ENCODE results near the gene PRR14.

The PRR14 gene

GRCh38 chr16:30660424-30661261 lies 9.9 kb downstream of the PRR14 start:
- DNase-seq, result peak; percentile 83

- DNase-seq, result no peak
Observed at GRCh38 chr16:30662449-30662848, 11.7 kb downstream of the PRR14 start.

DNA sequence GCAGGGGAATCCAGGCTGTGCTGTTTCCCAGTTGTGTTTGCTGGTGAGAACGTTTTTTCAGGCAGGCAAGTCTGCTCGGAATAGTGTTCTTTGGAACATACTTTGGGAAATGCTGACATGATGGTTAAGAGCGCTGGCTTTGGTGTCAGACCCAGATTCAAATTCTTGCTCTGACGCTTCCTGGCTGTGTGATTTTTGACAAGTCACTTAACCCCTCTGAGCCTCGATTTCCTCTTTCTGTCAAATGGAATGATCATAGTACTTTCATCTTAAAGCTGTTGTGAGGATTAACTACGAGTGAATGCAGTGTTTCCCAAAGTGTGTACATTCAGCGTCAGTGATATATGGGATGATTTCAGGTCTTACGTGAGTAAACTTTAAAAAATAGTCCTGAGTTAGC lies 12.3 kb downstream of the PRR14 start:
- DNase-seq, result no peak

- no peak for DNase-seq
Observed at GRCh38 chr16:30663820-30664219, 13.1 kb downstream of the PRR14 start.

- DNase-seq, result no peak
Observed at GRCh38 chr16:30664616-30665109, 13.9 kb downstream of the PRR14 start.

DNA sequence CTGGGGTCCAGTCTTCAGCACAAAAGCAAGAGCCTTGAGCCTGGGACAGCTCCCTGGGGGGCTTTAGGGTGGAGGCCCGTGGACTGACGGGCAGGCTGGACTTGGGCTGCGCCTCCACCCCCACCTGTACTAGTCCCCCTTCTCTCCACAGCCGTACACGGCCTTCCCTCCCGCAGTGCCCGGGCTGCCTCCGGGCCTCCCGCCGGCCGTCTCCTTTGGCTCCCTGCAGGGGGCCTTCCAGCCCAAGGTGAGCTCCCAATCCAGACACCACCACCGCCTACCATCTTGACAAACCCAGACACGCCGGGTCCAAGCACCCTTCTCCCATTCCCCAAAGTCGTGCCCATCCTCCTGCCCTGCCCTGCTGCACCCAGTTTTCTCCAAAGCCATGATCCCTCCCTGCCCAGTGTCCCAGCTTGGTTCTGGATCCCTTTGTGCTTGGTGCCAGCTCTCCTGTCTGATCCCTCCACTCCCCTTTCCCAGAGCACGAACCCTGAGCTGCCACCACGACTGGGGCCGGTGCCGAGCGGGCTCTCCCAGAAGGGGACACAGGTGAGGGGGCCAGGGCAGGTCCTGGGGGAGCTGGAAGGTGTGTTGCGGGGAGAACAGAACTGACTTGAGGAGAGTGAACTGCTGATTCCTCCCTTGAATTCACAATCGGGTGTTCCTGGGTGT lies 14.5 kb downstream of the PRR14 start:
- no peak for DNase-seq

DNA sequence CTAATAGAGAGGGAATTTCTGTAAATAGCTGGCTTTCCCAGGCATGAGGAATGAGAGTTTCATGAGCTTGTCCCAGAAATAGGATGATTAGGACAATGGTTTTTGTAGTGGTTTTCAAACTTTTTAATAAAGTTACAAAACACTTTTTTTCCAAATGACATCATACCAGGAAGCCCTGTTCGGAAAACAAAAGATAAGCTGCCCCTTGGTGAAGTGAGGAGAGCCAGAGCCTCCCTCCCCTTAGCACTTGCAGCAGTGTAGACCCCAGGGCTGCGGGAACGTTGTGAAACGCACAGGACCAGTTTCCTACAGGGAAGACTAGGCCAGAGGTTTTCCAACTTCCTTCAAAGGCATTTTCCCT lies 15.1 kb downstream of the PRR14 start:
- no peak for DNase-seq

DNA sequence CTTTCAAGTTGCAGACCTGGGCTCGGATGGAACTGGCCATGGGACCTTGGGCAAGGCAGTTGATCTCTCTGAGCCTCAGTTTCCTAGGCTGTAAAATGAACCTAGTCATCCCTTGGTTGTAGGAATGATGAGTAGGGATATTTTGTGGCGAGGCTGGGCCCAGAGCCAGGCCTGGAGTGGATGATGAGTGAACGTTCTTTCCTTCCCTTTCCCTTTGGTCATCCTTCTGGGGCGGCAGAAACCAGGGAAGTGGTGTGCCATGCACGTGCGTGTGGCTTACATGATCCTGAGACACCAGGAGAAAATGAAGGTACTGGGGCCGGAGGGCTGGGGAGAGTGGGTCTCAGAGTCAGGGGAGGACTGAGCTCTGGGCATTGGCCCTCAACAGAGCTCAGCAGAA lies 15.9 kb downstream of the PRR14 start:
- no peak for DNase-seq

DNA sequence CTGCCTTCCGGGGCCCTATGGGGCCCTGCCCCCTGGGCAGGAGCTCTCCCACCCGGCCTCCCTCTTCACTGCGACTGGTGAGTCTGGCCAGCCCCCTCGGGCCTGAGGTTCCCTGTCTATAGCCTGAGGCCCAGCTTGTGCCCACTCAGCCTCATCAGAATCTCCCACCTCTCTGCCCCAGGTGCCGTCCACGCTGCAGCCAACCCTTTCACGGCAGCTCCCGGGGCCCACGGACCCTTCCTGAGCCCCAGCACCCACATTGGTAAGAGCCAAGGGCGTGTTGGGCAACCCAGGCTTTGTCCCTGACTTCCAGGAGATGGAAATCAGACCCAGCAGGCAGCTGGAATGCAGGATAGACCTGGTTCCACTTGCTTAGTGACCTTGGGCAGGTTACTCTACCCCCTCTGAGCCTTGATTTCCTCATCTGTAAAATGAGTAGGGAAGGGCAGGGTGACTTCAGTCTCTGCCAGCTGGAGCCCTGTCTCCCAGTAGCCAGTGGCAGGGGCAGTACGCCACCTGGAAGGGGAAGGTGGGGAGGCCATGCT lies 16.7 kb downstream of the PRR14 start:
- DNase-seq, result no peak

- no peak for DNase-seq
Observed at GRCh38 chr16:30668393-30668792, 17.6 kb downstream of the PRR14 start.

DNA sequence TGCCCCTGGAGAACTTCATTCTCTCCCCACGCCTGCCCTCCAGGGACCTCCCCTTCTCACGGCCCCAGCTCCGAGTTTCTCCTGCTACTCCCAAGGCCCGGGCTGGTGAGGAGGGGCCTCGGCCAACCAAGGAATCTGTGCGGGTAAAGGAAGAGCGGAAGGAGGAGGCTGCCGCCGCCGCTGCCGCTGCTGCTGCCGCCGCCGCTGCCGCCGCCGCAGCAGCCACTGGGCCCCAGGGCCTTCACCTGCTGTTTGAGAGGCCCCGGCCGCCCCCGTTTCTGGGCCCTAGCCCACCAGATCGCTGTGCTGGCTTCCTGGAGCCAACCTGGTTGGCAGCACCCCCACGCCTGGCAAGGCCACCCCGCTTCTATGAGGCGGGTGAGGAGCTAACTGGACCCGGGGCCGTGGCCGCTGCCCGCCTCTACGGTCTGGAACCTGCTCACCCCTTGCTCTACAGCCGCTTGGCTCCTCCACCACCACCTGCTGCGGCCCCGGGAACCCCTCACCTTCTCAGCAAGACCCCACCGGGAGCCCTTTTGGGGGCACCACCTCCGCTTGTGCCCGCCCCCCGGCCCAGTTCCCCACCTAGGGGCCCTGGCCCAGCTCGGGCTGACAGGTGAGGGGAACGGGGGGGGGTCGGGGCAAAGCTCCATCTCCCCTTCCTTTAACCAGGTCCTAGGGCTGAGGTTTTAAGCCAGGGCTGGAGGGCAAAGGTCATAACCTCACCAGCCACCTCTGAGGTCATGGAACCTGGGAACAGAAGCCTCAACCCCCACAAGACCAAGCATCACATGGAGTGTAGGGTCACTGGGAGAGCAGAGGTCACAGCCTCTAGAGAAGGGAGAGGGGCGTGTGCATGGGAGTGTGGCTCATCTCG lies 18.5 kb downstream of the PRR14 start:
- DNase-seq, result no peak

GRCh38 chr16:30669903-30670824 lies 19.4 kb downstream of the PRR14 start:
- no peak for DNase-seq

GRCh38 chr16:30675143-30675542 lies 24.4 kb downstream of the PRR14 start:
- DNase-seq, result no peak

- DNase-seq, result no peak
Observed at GRCh38 chr16:30677931-30678585, 27.3 kb downstream of the PRR14 start.

DNA sequence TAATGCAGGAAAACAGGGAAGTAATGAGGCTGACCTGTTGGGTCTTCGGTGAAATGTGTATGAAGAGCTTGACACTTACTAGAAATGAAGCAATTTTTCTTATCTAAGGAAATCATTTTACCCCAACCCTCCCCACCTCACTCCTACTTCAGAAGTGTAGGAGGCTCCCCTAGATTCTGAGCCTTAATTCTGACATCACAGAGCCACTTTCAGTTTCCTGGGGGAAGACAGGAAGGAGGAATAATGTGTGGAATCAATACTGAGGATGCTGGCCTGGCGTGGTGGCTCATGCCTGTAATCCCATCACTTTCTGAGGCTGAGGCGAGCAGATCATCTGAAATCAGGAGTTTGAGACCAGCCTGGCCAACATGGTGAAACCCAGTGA lies 27.8 kb downstream of the PRR14 start:
- DNase-seq, result no peak

- DNase-seq, result no peak
Observed at GRCh38 chr16:30680326-30680725, 29.6 kb downstream of the PRR14 start.

DNA sequence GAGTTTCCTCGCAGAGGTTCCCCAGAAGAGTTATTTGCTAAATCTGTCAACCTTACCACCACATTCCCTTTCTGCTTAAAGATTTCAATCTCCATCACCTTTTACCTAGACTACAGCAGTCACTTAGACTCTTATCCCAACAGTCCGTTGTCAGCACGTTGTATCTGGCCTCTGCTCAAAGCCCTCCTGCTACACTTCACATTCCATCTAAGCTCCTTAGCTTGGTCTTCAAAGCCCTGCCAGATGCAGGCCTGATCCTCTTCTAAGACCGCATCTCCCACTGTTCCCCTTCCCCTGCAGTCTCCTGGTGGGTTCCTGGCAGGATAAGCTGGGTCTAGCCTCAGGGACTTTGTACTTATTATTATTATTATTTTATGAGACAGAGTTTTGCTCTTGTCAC lies 37.9 kb downstream of the PRR14 start:
- no peak for DNase-seq

DNA sequence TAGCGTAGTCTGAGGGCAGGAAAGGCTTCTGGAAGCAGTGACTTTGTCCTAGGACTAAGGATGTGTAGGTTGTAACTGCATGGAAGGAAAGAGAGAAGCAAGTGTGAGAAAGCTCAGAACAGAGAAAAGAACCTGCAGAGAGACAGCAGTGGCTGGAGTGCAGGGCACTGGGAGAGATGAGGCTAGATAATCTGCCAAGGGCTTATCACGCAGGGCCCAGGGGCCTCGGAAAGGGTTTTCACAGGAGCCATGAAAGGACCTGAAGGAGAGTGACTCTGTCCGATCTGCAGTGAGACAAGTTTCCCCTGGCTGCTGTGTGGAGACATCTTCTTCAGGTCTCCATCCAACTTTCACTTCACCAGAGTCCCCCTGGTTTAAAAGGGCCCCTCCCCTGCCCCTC lies 41.1 kb downstream of the PRR14 start:
- DNase-seq, result no peak

DNA sequence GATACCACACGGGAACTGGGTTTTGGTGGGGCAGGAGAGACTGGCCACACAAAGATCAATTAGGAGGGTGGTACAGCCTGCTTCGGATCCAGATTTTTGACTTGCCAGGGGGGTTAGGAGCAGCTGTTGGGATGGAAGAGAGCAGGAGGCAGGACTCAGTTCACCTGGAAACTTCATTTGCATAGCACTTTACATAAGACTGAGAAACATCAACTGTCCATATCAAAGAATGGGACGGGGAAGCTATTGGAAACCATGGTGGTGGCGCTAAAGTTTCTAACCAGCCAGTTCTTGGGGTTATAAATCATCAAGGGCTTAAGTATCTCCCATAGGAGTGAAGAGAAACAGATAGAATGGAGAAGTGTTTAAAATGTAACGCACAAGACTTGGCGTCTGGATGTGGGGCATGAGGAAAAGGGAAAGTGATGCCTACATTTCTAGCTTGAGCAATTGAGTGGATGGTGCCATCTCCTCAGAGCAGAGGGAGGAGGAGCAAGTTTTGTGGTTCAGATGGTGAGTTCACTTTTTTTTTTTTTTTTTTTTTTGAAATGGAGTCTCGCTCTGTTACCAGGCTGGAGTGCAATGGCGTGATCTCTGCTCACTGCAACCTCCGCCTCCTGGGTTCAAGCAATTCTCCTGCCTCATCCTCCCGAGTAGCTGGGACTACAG lies 41.8 kb downstream of the PRR14 start:
- no peak for DNase-seq

- no peak for DNase-seq
Observed at GRCh38 chr16:30694926-30695693, 44.4 kb downstream of the PRR14 start.

Measured in CD4-positive, alpha-beta T cell treated with Interferon gamma for 1 hour (primary cell).